Upper lobe of left lung (tissue), 6 donors: Measurements from ENCODE around the gene C16orf89. TPM values are rescaled to one million over a fixed set of nuclear protein-coding genes. Genes with fewer than 3 reads are reported as not detected.

Experiments
- ATAC-seq, 2 donors: fragments of 200-7000 bp; cut with Tn5 transposase; one replicate each; pipeline ENCODE4 v1.9.1; 2022; ENCODE audit warnings: mild to moderate bottlenecking in 2 of 2, moderate library complexity in 2 of 2; ENCODE audit not compliant: low FRiP score in 2 of 2
- DNase-seq, 2 donors: peaks; one replicate each; pipeline ENCODE4 v3.0.0-alpha.2; 2019 to 2020
- H3K27ac ChIP-seq, 4 donors: fragments of 200-600 bp; sonication (generic); one replicate each; pipeline ENCODE4 v1.5.1; 2016 to 2019
- H3K27me3 ChIP-seq, 4 donors: fragments of 200-600 bp; sonication (generic); one replicate each; pipeline ENCODE4 v1.5.1; 2017 to 2019
- H3K36me3 ChIP-seq, 4 donors: fragments of 200-600 bp; sonication (generic); one replicate each; pipeline ENCODE4 v1.5.1; 2016 to 2019
- H3K4me1 ChIP-seq, 4 donors: fragments of 200-600 bp; sonication (generic); one replicate each; pipeline ENCODE4 v1.5.1; 2018 to 2019
- H3K4me3 ChIP-seq, 4 donors: fragments of 200-600 bp; sonication (generic); one replicate each; pipeline ENCODE4 v1.5.1; 2017 to 2019; ENCODE audit warnings: mild to moderate bottlenecking in 2 of 4, moderate library complexity in 1 of 4
- H3K9me3 ChIP-seq, 4 donors: fragments of 200-600 bp; sonication (generic); one replicate each; pipeline ENCODE4 v1.5.1; 2018 to 2019
- CTCF ChIP-seq, 6 experiments: fragments of 450-650 bp in 4 of 6; fragments of 200-600 bp in 2 of 6; sonication (generic) in 2 of 6; IDR thresholded peaks; one replicate each; pipeline ENCODE4 v1.5.1; 2016 to 2019; ENCODE audit warnings: antibody characterized with exemption in 6 of 6
- EP300 ChIP-seq, 4 donors: sonication (generic); formaldehyde crosslinking; IDR thresholded peaks; one replicate each; pipeline ENCODE4 v1.5.1; 2017; ENCODE audit warnings: antibody characterized with exemption in 4 of 4, control low read depth in 2 of 4
- POLR2A ChIP-seq, 4 donors: fragments of 450-650 bp; IDR thresholded peaks; one replicate each; pipeline ENCODE4 v1.5.1; 2016 to 2017; ENCODE audit warnings: antibody characterized with exemption in 4 of 4, mild to moderate bottlenecking in 2 of 4
- POLR2AphosphoS5 ChIP-seq, 2 donors: sonication (generic); formaldehyde crosslinking; IDR thresholded peaks; one replicate each; pipeline ENCODE4 v1.5.1; 2017; ENCODE audit warnings: antibody characterized with exemption in 2 of 2
- WGBS, 2 donors: methylation state at CpG; one replicate each; pipeline ENCODE4 v1.1.5; 2017 to 2018; 5-methylcytosine and 5-hydroxymethylcytosine counted together
- total RNA-seq, 6 donors: library from RNA; depleted of rRNA in 4 of 6; stranded (reverse); fragments of >200 nt in 4 of 6; gene quantifications; one replicate each; pipeline versions ENCODE4 v1.1.0 to v1.2.1, GENCODE V29; 2016 to 2021
- donor health status: DM: no; HTN: no; CAD: no; lungs with moderate emphysema.
- donor health status: DM: no; HTN: yes; CAD: no; lungs with severe emphysema.

C16orf89 gene
- total RNA-seq, 6 donors from 2014 or later = 45.7 to 272 (median 174) TPM

- no peaks in the 10 kb centered on the region for H3K9me3 ChIP-seq
- H3K27me3 ChIP-seq = no peaks in the 10 kb centered on the region
- no peak for TF ChIP-seq CTCF (IDR thresholded peaks at IDR 0.05)
- TF ChIP-seq POLR2A (IDR thresholded peaks at IDR 0.05) = no peak
- no peak for TF ChIP-seq EP300 (IDR thresholded peaks at IDR 0.05)
- no peak for TF ChIP-seq POLR2AphosphoS5 (IDR thresholded peaks at IDR 0.05)
- DNase-seq (peak in 1 of 2 donors; percentile 74), ATAC-seq (no peak)
- no peak overlapping the region for H3K4me3 ChIP-seq
- H3K36me3 ChIP-seq = peaks cover 0 to 39% (median 26%) of the 10 kb centered on the region in 4 donors
- no peak overlapping the region for H3K27ac ChIP-seq
- H3K4me1 ChIP-seq = peaks cover 2 to 8% (median 4%) of the 10 kb centered on the region in 4 donors
- WGBS, 2 donors = 95 to 100% methylated on average over 4 to 30 of the region's 32 CpGs
These were observed 38.1 kb downstream of the C16orf89 start for GRCh38 chr16:5027575-5028235.

GRCh38 chr16:5027086-5027485 lies 38.7 kb downstream of the C16orf89 start:
- peaks cover 0 to 1% (median 0%) of the 10 kb centered on the region in 4 donors for H3K4me1 ChIP-seq

GRCh38 chr16:5026664-5027063 lies 39.1 kb downstream of the C16orf89 start:
- no peaks in the 10 kb centered on the region for H3K27me3 ChIP-seq
- TF ChIP-seq POLR2A (IDR thresholded peaks at IDR 0.05) (no peak), CTCF (IDR thresholded peaks at IDR 0.05) (no peak), EP300 (IDR thresholded peaks at IDR 0.05) (no peak), POLR2AphosphoS5 (IDR thresholded peaks at IDR 0.05) (no peak)
- 92 to 94% methylated on average over 6 to 8 of the region's 8 CpGs for WGBS, 2 donors
- H3K36me3 ChIP-seq = peaks cover 0 to 39% (median 26%) of the 10 kb centered on the region in 4 donors
- DNase-seq (no peak), ATAC-seq (no peak)
- H3K4me3 ChIP-seq = no peak overlapping the region
- no peaks in the 10 kb centered on the region for H3K9me3 ChIP-seq
- H3K4me1 ChIP-seq = no peaks in the 10 kb centered on the region
- H3K27ac ChIP-seq = no peak overlapping the region

More at GRCh38 chr16:5027086-5027485, 38.7 kb downstream of the C16orf89 start:
- Histone ChIP-seq H3K27ac (no peak overlapping the region), H3K36me3 (peaks cover 0 to 39% (median 26%) of the 10 kb centered on the region in 4 donors), H3K27me3 (no peaks in the 10 kb centered on the region), H3K9me3 (no peaks in the 10 kb centered on the region), H3K4me3 (no peak overlapping the region)
- DNase-seq = no peak
- no peak for ATAC-seq
- 81 to 94% methylated on average over 3 to 7 of the region's 7 CpGs for WGBS, 2 donors
- no peak for TF ChIP-seq CTCF (IDR thresholded peaks at IDR 0.05)
- no peak for TF ChIP-seq POLR2A (IDR thresholded peaks at IDR 0.05)
- no peak for TF ChIP-seq POLR2AphosphoS5 (IDR thresholded peaks at IDR 0.05)
- no peak for TF ChIP-seq EP300 (IDR thresholded peaks at IDR 0.05)

- Histone ChIP-seq H3K36me3 (peaks cover 0 to 39% (median 26%) of the 10 kb centered on the region in 4 donors), H3K9me3 (no peaks in the 10 kb centered on the region), H3K27ac (no peak overlapping the region), H3K27me3 (no peaks in the 10 kb centered on the region), H3K4me1 (no peaks in the 10 kb centered on the region), H3K4me3 (no peak overlapping the region)
- TF ChIP-seq CTCF (IDR thresholded peaks at IDR 0.05) (no peak), EP300 (IDR thresholded peaks at IDR 0.05) (no peak), POLR2A (IDR thresholded peaks at IDR 0.05) (no peak), POLR2AphosphoS5 (IDR thresholded peaks at IDR 0.05) (no peak)
- 64 to 75% methylated on average over 13 to 16 of the region's 17 CpGs for WGBS, 2 donors
- ATAC-seq (no peak), DNase-seq (no peak)
These were observed 40.6 kb downstream of the C16orf89 start for GRCh38 chr16:5025171-5025632.

GRCh38 chr16:5024632-5025031 lies 41.1 kb downstream of the C16orf89 start:
- Histone ChIP-seq H3K36me3 (peaks cover 0 to 39% (median 23%) of the 10 kb centered on the region in 4 donors), H3K27ac (no peak overlapping the region), H3K9me3 (no peaks in the 10 kb centered on the region), H3K4me1 (no peaks in the 10 kb centered on the region), H3K4me3 (no peak overlapping the region), H3K27me3 (no peaks in the 10 kb centered on the region)
- no peak for TF ChIP-seq POLR2AphosphoS5 (IDR thresholded peaks at IDR 0.05)
- TF ChIP-seq CTCF (IDR thresholded peaks at IDR 0.05) = peak in 1 of 6 experiments; percentile 13
- TF ChIP-seq POLR2A (IDR thresholded peaks at IDR 0.05) = no peak
- no peak for TF ChIP-seq EP300 (IDR thresholded peaks at IDR 0.05)
- 65 to 76% methylated on average over 4 of the region's 4 CpGs for WGBS, 2 donors
- ATAC-seq = no peak
- no peak for DNase-seq
